Stimulated activated CD8-positive, alpha-beta memory T cell treated with anti-CD3 and anti-CD28 coated beads, Interleukin-12 subunit alpha, Interleukin-12 subunit beta, amount 100 ng/mL, for 24 hours (primary cell): ENCODE measurements around the gene TMOD2.

Source experiments
- DNase-seq: peaks from one replicate; pipeline ENCODE4 v3.0.0-alpha.2; 2020; ENCODE audit errors: extremely low read depth

Gene TMOD2

GRCh38 chr15:51750792-51751696 is at the start of gene TMOD2:
Gene TMOD2 (plus strand): TSS chr15:51751597. CDS start chr15:51766442, 14,845 bp downstream.
- no peak for DNase-seq

- DNase-seq, result no peak
Measured at GRCh38 chr15:51702710-51703109, 48.7 kb upstream of the TMOD2 start.

- no peak for DNase-seq
Measured at GRCh38 chr15:51706291-51706690, 45.1 kb upstream of the TMOD2 start.

- no peak for DNase-seq
Measured at GRCh38 chr15:51706926-51707608, 44.3 kb upstream of the TMOD2 start.

- DNase-seq, result no peak
Measured at GRCh38 chr15:51708013-51708412, 43.4 kb upstream of the TMOD2 start.

GRCh38 chr15:51709031-51709430 is 42.4 kb upstream of the TMOD2 start:
- DNase-seq, result no peak

GRCh38 chr15:51714162-51714561 is 37.2 kb upstream of the TMOD2 start:
- DNase-seq, result no peak

GRCh38 chr15:51714911-51715310 is 36.5 kb upstream of the TMOD2 start:
- no peak for DNase-seq

- no peak for DNase-seq
Measured at GRCh38 chr15:51718219-51718618, 33.2 kb upstream of the TMOD2 start.

- DNase-seq, result no peak
Measured at GRCh38 chr15:51718746-51719145, 32.7 kb upstream of the TMOD2 start.

- DNase-seq, result no peak
Measured at GRCh38 chr15:51720201-51720995, 31.0 kb upstream of the TMOD2 start.

- DNase-seq, result no peak
Measured at GRCh38 chr15:51721199-51721960, 30.0 kb upstream of the TMOD2 start.

- no peak for DNase-seq
Measured at GRCh38 chr15:51724199-51724598, 27.2 kb upstream of the TMOD2 start.

GRCh38 chr15:51724673-51725072 is 26.7 kb upstream of the TMOD2 start:
- no peak for DNase-seq

- DNase-seq, result no peak
Measured at GRCh38 chr15:51726302-51727073, 24.9 kb upstream of the TMOD2 start.

- no peak for DNase-seq
Measured at GRCh38 chr15:51727141-51727897, 24.1 kb upstream of the TMOD2 start.

- DNase-seq, result no peak
Measured at GRCh38 chr15:51731549-51732267, 19.7 kb upstream of the TMOD2 start.

GRCh38 chr15:51732646-51733045 is 18.8 kb upstream of the TMOD2 start:
- no peak for DNase-seq
